Skeletal muscle satellite cell (primary cell): ENCODE data around the gene EEA1.

Experiments
- H3K27me3 ChIP-seq: 2 replicates; pipeline ENCODE4 v1.7.0; 2013; ENCODE audit warnings: low read length; ENCODE audit not compliant: control insufficient read depth, insufficient read depth
- H3K36me3 ChIP-seq: 2 replicates; pipeline ENCODE4 v1.7.0; 2013; ENCODE audit warnings: mild to moderate bottlenecking, control low read depth, low read length; ENCODE audit not compliant: insufficient read depth
- H3K4me1 ChIP-seq: 2 replicates; pipeline ENCODE4 v1.7.0; 2013; ENCODE audit warnings: low read length; ENCODE audit not compliant: control insufficient read depth, insufficient read depth
- H3K4me2 ChIP-seq: 2 replicates; pipeline ENCODE4 v1.7.0; 2013; ENCODE audit warnings: mild to moderate bottlenecking, low read length
- H3K4me3 ChIP-seq: 2 replicates; pipeline ENCODE4 v1.7.0; 2013; ENCODE audit warnings: low read length
- H3K9ac ChIP-seq: 2 replicates; pipeline ENCODE4 v1.7.0; 2013; ENCODE audit warnings: mild to moderate bottlenecking, low read depth, low read length, moderate library complexity
- H3K9me3 ChIP-seq: replicated peaks from 2 replicates; pipeline ENCODE4 v1.7.0; 2013; ENCODE audit warnings: mild to moderate bottlenecking, control low read depth, low read length

EEA1 gene

GRCh38 chr12:92930421-92930820 lies 1.3 kb upstream of the EEA1 start:
- Histone ChIP-seq H3K4me2 (peak overlapping the region; percentile 97), H3K4me3 (peak overlapping the region; percentile 92), H3K4me1 (peaks cover 26% of the 10 kb centered on the region), H3K9me3 (no peaks in the 10 kb centered on the region), H3K36me3 (no peaks in the 10 kb centered on the region), H3K9ac (peak overlapping the region; percentile 86), H3K27me3 (no peaks in the 10 kb centered on the region)

GRCh38 chr12:92929983-92930382 lies 888 bp upstream of the EEA1 start:
- H3K9me3 ChIP-seq: no peaks in the 10 kb centered on the region
- H3K27me3 ChIP-seq: no peaks in the 10 kb centered on the region
- H3K4me3 ChIP-seq: peak overlapping the region; percentile 92
- peak overlapping the region; percentile 86 for H3K9ac ChIP-seq
- no peaks in the 10 kb centered on the region for H3K36me3 ChIP-seq
- H3K4me1 ChIP-seq: peaks cover 26% of the 10 kb centered on the region
- peak overlapping the region; percentile 97 for H3K4me2 ChIP-seq

GRCh38 chr12:92928421-92928961 lies 604 bp downstream of the EEA1 start:
- H3K4me2 ChIP-seq: peak overlapping the region; percentile 82
- no peaks in the 10 kb centered on the region for H3K36me3 ChIP-seq
- H3K9ac ChIP-seq: peak overlapping the region; percentile 86
- peaks cover 26% of the 10 kb centered on the region for H3K4me1 ChIP-seq
- H3K4me3 ChIP-seq: peak overlapping the region; percentile 92
- no peaks in the 10 kb centered on the region for H3K9me3 ChIP-seq
- no peaks in the 10 kb centered on the region for H3K27me3 ChIP-seq

GRCh38 chr12:92927436-92928281 lies 1.4 kb downstream of the EEA1 start:
- H3K4me2 ChIP-seq: peak overlapping the region; percentile 82
- H3K9ac ChIP-seq: peak overlapping the region; percentile 86
- no peaks in the 10 kb centered on the region for H3K36me3 ChIP-seq
- no peaks in the 10 kb centered on the region for H3K9me3 ChIP-seq
- peaks cover 26% of the 10 kb centered on the region for H3K4me1 ChIP-seq
- no peaks in the 10 kb centered on the region for H3K27me3 ChIP-seq
- peak overlapping the region; percentile 92 for H3K4me3 ChIP-seq

- H3K4me2 ChIP-seq: peak overlapping the region; percentile 82
- H3K9me3 ChIP-seq: no peaks in the 10 kb centered on the region
- H3K36me3 ChIP-seq: no peaks in the 10 kb centered on the region
- H3K4me3 ChIP-seq: peak overlapping the region; percentile 92
- H3K4me1 ChIP-seq: peaks cover 26% of the 10 kb centered on the region
- no peaks in the 10 kb centered on the region for H3K27me3 ChIP-seq
- H3K9ac ChIP-seq: peak overlapping the region; percentile 86
These were observed 2.0 kb downstream of the EEA1 start for GRCh38 chr12:92927055-92927435.

- Histone ChIP-seq H3K4me2 (peak overlapping the region; percentile 82), H3K4me3 (peak overlapping the region; percentile 92), H3K36me3 (no peaks in the 10 kb centered on the region)
These were observed 2.5 kb downstream of the EEA1 start for GRCh38 chr12:92926549-92926948.

GRCh38 chr12:92921877-92922276 lies 7.2 kb downstream of the EEA1 start:
- Histone ChIP-seq H3K9me3 (no peaks in the 10 kb centered on the region), H3K9ac (no peak overlapping the region), H3K4me2 (no peak overlapping the region), H3K36me3 (no peaks in the 10 kb centered on the region), H3K4me3 (no peak overlapping the region), H3K27me3 (no peaks in the 10 kb centered on the region), H3K4me1 (peaks cover 6% of the 10 kb centered on the region)

More at GRCh38 chr12:92926549-92926948, 2.5 kb downstream of the EEA1 start:
- Histone ChIP-seq H3K9ac (peak overlapping the region; percentile 86), H3K27me3 (no peaks in the 10 kb centered on the region), H3K4me1 (peaks cover 26% of the 10 kb centered on the region), H3K9me3 (no peaks in the 10 kb centered on the region)

GRCh38 chr12:92915365-92915764 lies 13.7 kb downstream of the EEA1 start:
- H3K9me3 ChIP-seq: no peaks in the 10 kb centered on the region
- H3K4me3 ChIP-seq: no peak overlapping the region
- H3K36me3 ChIP-seq: no peaks in the 10 kb centered on the region
- H3K4me2 ChIP-seq: no peak overlapping the region
- H3K27me3 ChIP-seq: no peaks in the 10 kb centered on the region
- no peak overlapping the region for H3K9ac ChIP-seq
- H3K4me1 ChIP-seq: peaks cover 5% of the 10 kb centered on the region

GRCh38 chr12:92914170-92914569 lies 14.9 kb downstream of the EEA1 start:
- Histone ChIP-seq H3K27me3 (no peaks in the 10 kb centered on the region), H3K4me3 (no peak overlapping the region), H3K4me1 (peaks cover 5% of the 10 kb centered on the region), H3K36me3 (peaks cover under 1% of the 10 kb centered on the region), H3K9me3 (no peaks in the 10 kb centered on the region), H3K4me2 (no peak overlapping the region), H3K9ac (no peak overlapping the region)

- Histone ChIP-seq H3K4me1 (peaks cover 5% of the 10 kb centered on the region), H3K9me3 (no peaks in the 10 kb centered on the region), H3K4me3 (no peak overlapping the region), H3K9ac (no peak overlapping the region), H3K27me3 (no peaks in the 10 kb centered on the region), H3K4me2 (no peak overlapping the region), H3K36me3 (peaks cover 4% of the 10 kb centered on the region)
These were observed 16.4 kb downstream of the EEA1 start for GRCh38 chr12:92912672-92913071.

GRCh38 chr12:92912052-92912451 lies 17.0 kb downstream of the EEA1 start:
- Histone ChIP-seq H3K4me1 (peaks cover 5% of the 10 kb centered on the region), H3K36me3 (peaks cover 4% of the 10 kb centered on the region), H3K4me3 (no peak overlapping the region), H3K9ac (no peak overlapping the region), H3K27me3 (no peaks in the 10 kb centered on the region), H3K4me2 (no peak overlapping the region), H3K9me3 (no peaks in the 10 kb centered on the region)

- no peak overlapping the region for H3K4me3 ChIP-seq
- no peak overlapping the region for H3K4me2 ChIP-seq
- peaks cover 4% of the 10 kb centered on the region for H3K36me3 ChIP-seq
- no peaks in the 10 kb centered on the region for H3K27me3 ChIP-seq
- H3K9ac ChIP-seq: no peak overlapping the region
- no peaks in the 10 kb centered on the region for H3K9me3 ChIP-seq
- peaks cover 5% of the 10 kb centered on the region for H3K4me1 ChIP-seq
These were observed 17.8 kb downstream of the EEA1 start for GRCh38 chr12:92911339-92911738.
